GM12872 (cell line): ENCODE results near the gene TM4SF4.

Experiments used
- CTCF ChIP-seq: IDR thresholded peaks from 3 replicates; pipeline ENCODE4 v1.5.1; 2011; ENCODE audit warnings: low read depth, mild to moderate bottlenecking, low read length, moderate library complexity; ENCODE audit not compliant: insufficient read depth

The TM4SF4 gene

GRCh38 chr3:149494759-149495580 is 20.5 kb downstream of the TM4SF4 start:
- TF ChIP-seq CTCF, result no peak

DNA sequence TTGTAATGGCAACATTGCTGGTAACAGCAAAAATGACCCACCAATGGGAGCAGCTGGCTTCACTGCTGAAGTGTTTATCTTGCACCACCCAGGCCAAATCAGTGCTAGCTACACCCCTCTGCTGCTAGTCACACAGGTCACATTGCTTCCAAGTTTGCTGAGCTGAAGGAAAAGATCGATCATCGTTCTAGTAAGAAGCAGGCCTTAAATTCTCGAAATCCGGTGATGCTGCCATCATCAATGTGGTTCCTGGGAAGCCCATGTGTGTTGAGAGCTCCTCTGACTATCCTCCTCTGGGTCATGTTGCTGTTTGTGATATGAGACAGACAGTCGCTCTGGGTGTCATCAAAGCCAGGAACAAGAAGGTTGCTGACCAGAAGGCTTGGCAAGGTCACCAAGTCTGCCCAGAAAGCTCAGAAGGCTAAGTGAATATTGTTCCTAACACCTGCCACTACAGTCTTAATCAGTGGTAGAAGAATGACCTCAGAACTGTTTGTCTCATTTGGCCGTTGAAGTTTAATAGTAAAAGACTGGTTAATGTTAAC is 21.2 kb downstream of the TM4SF4 start:
- no peak for TF ChIP-seq CTCF

DNA sequence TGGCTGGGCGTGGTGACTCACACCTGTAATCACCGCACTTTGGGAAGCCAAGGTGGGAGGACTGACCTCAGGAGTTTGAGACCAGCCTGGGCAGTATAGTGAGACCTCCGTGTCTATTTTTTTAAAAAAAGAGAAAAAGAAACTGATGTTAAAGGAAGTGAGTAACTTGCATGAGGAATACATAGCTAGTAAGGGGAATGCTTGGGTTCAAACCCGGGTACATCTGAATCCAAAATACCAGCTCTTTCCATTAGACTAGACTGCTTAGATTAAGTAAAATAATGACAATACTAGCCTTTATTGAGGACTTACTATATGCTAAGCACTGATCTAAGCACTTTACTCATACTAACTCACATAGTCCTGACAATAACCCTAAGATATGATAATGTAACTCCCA is 22.4 kb downstream of the TM4SF4 start:
- TF ChIP-seq CTCF, result no peak

- TF ChIP-seq CTCF, result no peak
Observed at GRCh38 chr3:149497966-149498670, 23.6 kb downstream of the TM4SF4 start.

DNA sequence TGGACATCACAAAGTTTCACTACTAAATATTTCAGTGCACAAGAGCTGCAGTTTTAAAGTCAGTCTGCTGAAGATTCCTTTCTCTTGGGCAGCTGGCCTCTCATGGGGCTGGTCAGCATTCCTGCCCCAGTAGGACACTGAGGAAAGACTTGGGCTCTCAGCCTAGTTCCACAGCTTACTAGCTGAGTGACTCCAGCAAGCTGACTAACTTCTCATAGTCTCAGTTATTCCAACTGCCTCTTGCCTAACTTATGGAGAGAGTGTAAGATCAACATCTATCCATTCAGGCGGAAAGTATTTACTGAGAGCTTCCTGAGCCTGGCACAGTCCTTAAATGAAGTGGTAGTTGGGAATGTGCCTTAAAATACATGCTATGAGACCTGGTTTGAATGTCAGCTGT is 27.0 kb downstream of the TM4SF4 start:
- TF ChIP-seq CTCF, result no peak

- TF ChIP-seq CTCF, result no peak
Observed at GRCh38 chr3:149502438-149502837, 27.9 kb downstream of the TM4SF4 start.

DNA sequence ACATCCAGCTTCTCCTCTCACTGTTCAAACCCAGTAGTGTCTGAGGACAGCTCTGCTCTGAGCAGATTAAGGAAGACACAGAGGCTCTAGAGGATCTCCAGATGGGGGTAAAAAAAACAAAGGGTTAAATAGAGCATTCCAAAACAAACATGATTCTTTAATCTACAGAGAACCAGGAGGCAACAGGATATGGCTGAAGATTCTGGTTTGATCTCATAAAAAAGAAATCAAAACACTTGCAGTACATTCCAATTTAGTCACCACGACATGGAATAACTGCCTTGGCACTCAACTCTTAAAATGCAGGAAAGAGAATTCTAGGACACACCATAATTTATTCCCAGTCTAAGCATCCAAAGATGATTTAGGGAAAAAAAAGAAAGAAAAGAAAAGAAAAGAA is 32.0 kb downstream of the TM4SF4 start:
- no peak for TF ChIP-seq CTCF
